GM18951 (cell line): Measurements from ENCODE around the gene ITGB2.
"Not testable (repeated sequence)": the region's sequence is repeated elsewhere in the genome, so short reads cannot be mapped to it uniquely, and the experiment has no call there.

Experiments
- POLR2A ChIP-seq: IDR thresholded peaks from 4 replicates; pipeline ENCODE4 v1.6.1; 2011; ENCODE audit warnings: mild to moderate bottlenecking; ENCODE audit not compliant: insufficient read length, insufficient read depth; ENCODE audit errors: extremely low read depth
- in situ Hi-C: fragments of 300-500 bp; cut with MboI; formaldehyde crosslinking; loops from one replicate; pipeline ENCODE4 v1.12.0; 2022; ENCODE audit warnings: low sequenced_read_pairs, mixed read lengths, inconsistent platforms; ENCODE audit not compliant: unreplicated experiment

The ITGB2 gene

GRCh38 chr21:44912506-44913412, 7.9 kb downstream of the ITGB2 start:
- peak; percentile 4 for TF ChIP-seq POLR2A
- in situ Hi-C loops, result not testable (repeated sequence)

- in situ Hi-C loops, result no loop called here
- TF ChIP-seq POLR2A, result no peak
These were observed 8.6 kb downstream of the ITGB2 start for GRCh38 chr21:44912158-44912473.

- TF ChIP-seq POLR2A, result no peak
- in situ Hi-C loops, result no loop called here
These were observed 9.1 kb downstream of the ITGB2 start for GRCh38 chr21:44911384-44912157.

- no peak for TF ChIP-seq POLR2A
- in situ Hi-C loops, result no loop called here
These were observed 9.7 kb downstream of the ITGB2 start for GRCh38 chr21:44911068-44911383.

DNA sequence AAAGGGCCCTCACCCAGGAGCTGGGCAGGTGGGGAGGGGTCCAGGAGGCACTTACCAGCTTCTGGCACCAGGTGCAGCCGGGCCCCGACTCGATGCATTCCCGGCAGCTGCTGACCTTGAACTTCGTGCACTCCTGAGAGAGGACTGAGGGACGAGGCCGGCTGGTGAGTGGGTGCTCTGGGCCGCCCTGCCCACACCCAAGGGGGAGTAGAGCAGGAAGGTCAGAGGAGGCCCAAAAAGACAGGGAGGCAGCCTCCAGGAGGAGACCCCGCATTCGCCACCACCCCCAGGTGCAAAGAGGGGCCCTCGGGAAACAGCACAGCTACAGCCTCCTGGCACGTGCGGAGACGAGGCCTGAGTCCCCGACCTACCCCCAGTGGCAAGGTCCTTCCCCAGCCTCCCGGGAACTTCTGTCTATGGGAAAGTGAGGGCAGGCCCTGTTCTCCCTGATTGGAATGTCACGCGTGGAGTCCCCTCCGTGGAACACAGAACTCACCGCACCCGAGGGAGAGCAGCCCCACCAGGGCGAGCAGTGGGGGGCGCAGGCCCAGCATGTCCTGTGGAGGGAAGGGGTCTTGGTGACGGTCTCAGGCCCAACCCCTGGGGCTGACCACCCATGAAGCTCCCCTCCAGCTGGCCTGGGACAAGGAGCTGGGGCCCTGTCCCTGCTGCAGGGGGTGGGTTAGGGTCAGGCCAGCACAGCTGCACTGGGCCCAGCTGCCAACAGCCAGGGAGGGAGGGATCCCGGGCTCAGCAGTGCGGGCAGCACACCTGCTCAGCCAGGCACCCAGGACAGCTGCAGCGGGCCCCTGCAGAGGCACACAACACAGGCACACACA, 10.3 kb downstream of the ITGB2 start:
- in situ Hi-C loops, result no loop called here
- TF ChIP-seq POLR2A, result no peak

DNA sequence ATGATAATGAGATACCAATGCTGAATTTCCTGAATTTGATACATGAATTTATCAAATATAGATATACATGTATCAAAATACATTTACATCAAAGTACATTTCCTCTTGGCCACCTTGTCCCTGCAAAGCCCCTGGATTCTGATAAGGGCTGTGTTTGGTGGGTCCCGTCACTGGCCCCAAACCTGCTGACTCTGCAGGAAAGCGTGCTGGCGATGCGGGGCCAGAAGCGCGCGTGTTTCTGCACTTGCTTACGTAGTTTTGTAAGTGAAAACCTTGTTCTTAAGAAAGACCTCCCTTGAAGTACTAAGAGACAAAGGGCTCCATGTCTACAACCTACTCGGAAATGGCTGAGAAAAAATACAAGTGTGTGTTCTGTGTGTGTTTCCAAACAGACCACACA, 11.0 kb downstream of the ITGB2 start:
- in situ Hi-C loops, result no loop called here
- no peak for TF ChIP-seq POLR2A

- TF ChIP-seq POLR2A, result no peak
- in situ Hi-C loops, result no loop called here
These were observed 11.8 kb downstream of the ITGB2 start for GRCh38 chr21:44908908-44909307.

GRCh38 chr21:44907966-44908895, 12.5 kb downstream of the ITGB2 start:
- TF ChIP-seq POLR2A, result no peak
- in situ Hi-C loops, result no loop called here

- in situ Hi-C loops, result no loop called here
- no peak for TF ChIP-seq POLR2A
These were observed 13.3 kb downstream of the ITGB2 start for GRCh38 chr21:44907225-44907965.

DNA sequence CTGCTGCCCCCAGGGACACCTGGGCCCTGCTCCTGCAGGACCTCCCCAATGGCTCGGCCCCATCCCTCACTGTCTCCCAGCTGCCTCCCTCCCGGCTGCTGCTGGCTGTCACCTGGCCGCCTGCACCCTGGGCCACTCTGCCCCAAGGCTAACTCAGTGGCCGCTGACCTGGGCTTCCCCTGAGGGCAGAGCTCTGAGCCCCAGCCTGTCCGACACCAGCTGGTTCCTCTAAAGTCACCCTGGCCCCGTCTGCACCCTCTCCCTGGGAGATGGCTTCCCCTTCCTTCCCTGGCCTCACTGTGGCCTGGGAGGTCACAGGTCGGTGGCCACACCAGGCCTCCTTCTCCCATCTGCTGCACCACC, 15.0 kb downstream of the ITGB2 start:
- TF ChIP-seq POLR2A, result no peak
- in situ Hi-C loops, result no loop called here

DNA sequence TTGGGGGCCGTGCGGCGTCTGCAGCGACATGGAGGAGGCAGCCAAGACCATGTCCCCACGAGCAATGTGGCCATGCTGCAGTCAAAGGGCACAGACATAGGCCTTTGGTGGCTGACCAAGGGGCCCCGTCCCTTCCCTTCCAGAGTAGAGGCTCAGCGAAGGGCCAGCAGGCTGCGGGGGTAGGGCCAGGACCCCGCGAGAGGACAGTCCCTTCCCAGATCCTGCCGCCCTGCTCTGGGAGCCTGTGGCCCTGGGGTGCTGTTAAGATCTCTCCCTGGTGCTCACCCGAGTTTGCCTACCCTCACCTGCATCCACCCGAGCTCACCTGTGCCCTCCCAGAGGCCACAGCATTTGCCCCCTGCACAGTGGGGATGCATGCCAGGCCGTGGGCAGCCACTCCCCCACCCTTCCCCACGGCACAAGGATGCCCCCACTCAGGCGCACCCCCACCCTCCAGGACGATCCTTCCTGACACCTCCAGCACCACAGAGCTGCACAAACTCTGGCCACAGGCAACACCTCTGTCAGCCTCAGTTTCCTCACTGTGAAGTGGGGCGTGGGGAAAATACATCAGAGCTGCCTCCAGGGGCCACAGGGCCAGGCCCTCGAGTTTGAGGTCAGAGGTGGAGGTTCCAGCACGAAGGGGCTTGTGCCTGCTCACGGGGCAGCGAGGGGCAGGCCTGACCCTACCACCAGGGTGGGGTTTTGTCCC, 15.5 kb downstream of the ITGB2 start:
- in situ Hi-C loops, result no loop called here
- TF ChIP-seq POLR2A, result no peak
